Adrenal gland (tissue), 5 donors: Measurements from ENCODE around the gene KRTAP4-3.

Experiments used
- POLR2A ChIP-seq, 2 donors: fragments of 450-650 bp; IDR thresholded peaks; one replicate each; pipeline ENCODE4 v1.6.1; 2017; ENCODE audit warnings: antibody characterized with exemption in 2 of 2, mild to moderate bottlenecking in 2 of 2, moderate library complexity in 1 of 2
- TF ChIP-seq, protein P1 (sequence below), 6 experiments: fragments of 450-650 bp in 4 of 6; fragments of 200-600 bp in 2 of 6; sonication (generic) in 1 of 6; IDR thresholded peaks; 1 replicate in 5 of 6; 2 replicates in 1 of 6; pipeline versions ENCODE4 v1.5.1 to v1.8.0; 2016 to 2021; ENCODE audit warnings: antibody characterized with exemption in 6 of 6, mild to moderate bottlenecking in 2 of 6, moderate library complexity in 1 of 6
- donor health status: DM: no; HTN: no; CAD: no.

DNA sequence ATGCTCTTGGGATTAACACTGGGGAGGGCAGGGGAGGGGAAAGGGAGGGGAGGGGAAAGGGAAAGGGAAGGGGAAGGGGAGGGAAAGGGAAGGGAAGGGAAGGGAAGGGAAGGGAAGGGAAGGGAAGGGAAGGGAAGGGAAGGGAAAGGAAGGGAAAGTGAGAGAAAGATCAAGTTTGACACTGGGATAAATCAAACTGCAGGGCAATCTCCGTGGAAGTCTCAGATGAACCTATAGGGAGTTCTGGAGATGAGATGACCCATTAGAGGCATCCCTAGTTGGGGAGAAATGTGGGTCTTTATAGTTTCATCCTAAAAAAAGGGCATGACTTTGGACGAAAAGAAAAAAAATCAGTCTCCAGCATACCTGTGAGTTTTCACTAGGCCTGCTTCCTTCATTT lies 46.3 kb downstream of the KRTAP4-3 start:
- TF ChIP-seq, protein P1, sequence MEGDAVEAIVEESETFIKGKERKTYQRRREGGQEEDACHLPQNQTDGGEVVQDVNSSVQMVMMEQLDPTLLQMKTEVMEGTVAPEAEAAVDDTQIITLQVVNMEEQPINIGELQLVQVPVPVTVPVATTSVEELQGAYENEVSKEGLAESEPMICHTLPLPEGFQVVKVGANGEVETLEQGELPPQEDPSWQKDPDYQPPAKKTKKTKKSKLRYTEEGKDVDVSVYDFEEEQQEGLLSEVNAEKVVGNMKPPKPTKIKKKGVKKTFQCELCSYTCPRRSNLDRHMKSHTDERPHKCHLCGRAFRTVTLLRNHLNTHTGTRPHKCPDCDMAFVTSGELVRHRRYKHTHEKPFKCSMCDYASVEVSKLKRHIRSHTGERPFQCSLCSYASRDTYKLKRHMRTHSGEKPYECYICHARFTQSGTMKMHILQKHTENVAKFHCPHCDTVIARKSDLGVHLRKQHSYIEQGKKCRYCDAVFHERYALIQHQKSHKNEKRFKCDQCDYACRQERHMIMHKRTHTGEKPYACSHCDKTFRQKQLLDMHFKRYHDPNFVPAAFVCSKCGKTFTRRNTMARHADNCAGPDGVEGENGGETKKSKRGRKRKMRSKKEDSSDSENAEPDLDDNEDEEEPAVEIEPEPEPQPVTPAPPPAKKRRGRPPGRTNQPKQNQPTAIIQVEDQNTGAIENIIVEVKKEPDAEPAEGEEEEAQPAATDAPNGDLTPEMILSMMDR (IDR thresholded peaks at IDR 0.05), result no peak
- TF ChIP-seq POLR2A (IDR thresholded peaks at IDR 0.05), result no peak
